COR-L47 (cell line): Measurements from ENCODE around the gene SH3GLB1.
"Not testable (repeated sequence)": the region's sequence is repeated elsewhere in the genome, so short reads cannot be mapped to it uniquely, and the experiment has no call there.

Experiments used
- DNase-seq: peaks from one replicate; lab custom pipeline; 2025; lab: John Stamatoyannopoulos, UW

SH3GLB1 gene

DNA sequence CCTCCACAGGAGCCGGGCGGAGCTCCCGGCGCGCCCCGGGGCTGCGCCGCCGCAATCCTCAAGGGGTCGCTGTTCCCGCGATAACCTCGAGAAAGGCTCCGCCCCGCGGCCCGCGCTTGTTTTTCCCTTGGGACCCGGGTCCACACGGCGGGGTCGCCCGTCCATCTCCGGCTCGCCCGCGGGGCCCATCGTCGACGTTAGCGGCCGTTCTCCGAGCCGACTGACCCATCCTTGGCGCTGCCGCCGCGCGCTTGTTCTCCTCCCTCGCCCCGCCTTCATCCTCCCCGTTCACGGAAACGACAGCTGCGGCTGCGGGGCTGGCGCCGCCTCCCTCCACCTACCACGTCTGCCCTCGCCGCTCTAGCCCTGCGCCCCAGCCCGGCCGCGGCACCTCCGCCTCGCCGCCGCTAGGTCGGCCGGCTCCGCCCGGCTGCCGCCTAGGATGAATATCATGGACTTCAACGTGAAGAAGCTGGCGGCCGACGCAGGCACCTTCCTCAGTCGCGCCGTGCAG, at the start of gene SH3GLB1:
SH3GLB1 (plus strand) TSS at position 119 of the 514 bp plus-strand sequence; CDS start at position 443, 324 bp downstream.
- DNase-seq = peak; percentile 87

DNA sequence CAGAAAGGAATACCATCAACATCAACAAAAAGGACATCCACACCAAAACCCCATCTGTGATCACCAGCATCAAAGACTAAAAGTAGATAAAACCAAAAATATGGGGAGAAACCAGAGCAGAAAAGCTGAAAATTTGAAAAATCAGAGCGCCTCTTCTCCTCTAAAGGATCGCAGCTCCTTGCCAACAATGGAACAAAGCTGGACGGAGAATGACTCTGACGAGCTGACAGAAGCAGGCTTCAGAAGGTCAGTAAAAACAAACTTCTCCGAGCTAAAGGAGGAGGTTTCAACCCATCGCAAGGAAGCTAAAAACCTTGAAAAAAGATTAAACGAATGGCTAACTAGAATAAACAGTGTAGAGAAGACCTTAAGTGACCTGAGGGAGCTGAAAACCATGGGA, 46.0 kb upstream of the SH3GLB1 start:
- DNase-seq = not testable (repeated sequence)

DNA sequence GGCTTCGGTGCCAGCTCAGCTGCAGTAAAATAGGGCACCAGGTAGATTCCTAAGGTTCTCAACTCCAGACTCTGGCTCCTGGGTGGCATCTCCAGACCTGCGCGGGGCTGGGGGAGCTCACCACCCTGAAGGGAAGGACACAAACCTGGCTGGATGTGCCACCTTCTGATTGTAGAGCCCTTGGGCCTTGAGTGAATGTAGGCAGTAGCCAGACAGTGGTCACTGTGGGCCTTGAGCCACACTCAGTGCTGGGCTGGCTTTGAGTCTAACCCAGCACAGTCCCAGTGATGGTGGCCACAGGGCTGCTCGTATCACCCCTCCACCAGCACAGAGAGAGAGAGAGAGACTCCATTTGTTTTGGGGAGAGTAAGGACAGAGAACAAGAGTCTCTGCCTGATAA, 38.0 kb upstream of the SH3GLB1 start:
- DNase-seq = no peak

DNA sequence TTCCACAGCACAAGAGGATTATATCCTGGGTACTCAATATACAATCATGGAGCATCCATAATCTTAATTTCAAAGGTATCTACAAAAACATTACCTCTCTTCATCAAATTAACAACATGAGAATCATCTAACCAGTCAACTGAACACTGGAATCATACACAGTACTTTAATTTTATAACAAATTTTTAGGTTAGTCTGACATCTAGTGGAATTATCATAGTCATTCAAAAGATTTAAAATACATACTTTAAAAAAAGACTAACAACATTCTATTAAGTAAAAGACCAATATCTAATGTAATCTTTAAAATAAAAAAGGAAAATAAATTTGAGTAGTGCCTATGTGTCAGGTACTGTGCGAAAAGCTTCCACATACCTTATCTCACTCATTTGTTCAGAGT, 16.8 kb upstream of the SH3GLB1 start:
- DNase-seq = peak; percentile 12

DNA sequence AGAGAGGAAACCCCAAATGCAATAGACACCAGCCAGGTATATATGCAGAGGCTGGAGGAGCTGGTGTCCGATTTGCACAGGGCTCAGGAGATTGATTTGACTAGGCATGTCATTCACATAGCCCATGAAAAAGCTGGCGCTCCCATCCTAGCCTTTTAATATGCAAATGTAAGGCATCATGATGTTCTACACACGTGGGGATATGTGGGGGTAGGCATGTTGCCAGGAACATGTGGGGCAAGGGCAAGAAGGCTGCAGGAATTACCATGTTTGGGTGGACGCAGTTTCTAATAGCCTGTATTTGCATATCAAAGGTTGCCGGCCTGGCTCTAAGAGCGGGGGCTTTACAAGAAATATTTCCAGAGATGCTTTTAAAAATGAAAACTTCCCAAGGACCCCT, 11.7 kb upstream of the SH3GLB1 start:
- DNase-seq = no peak

DNA sequence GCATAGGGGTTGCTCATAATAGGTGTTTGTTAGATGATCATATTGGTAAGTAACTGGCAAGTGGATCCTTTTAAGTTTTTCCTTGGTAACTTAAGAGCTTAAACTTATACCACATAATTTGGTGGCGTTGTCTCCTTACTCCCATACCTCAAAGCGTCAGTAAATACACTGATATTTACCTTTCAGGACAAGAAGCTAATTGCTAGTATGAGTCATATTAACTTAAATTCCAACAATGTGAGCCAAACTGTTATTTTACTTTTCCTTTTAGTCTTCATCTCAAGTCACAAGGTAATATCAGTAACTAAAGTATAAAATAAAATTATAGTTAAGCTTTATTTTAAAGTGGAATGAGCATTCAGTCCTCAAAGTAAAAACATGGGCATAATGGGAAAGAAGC, 9.0 kb upstream of the SH3GLB1 start:
- DNase-seq = no peak

DNA sequence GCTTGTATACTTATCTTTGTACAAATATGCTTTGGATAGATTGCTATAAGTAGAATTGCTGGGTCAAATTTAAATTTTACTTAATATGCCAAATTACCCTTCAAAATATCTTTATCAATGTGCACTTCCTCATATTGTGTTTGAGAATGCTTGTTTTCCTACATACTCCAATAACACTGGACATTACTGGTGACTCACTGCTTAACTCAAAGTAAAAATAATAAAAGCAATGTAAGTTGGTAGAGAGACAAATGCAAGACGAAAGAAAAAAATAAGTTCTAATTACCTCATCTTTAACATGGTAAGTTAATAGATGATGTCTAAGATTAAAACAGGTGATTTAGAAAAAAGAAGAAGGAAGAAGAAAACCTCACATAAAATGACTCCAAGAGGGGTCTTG, 7.9 kb upstream of the SH3GLB1 start:
- no peak for DNase-seq

DNA sequence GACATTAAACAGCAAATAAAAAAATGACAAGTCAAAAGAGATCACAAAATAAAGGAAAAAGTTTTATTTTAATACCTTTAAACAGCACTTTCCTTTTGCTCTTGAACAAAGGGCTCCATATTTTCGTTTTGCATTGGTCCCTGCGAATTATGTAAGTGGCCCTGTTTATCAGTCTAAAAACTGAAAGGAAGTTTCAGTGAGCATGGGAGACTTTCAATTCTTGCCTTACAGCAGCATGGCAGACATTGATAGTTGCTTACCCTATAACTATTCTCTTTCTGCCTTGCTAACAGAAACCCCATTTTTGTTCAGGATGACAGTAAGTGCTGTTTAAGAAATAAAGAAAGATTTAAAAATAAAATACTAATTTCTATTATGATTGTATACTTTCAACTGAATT, 5.2 kb upstream of the SH3GLB1 start:
- DNase-seq = no peak

DNA sequence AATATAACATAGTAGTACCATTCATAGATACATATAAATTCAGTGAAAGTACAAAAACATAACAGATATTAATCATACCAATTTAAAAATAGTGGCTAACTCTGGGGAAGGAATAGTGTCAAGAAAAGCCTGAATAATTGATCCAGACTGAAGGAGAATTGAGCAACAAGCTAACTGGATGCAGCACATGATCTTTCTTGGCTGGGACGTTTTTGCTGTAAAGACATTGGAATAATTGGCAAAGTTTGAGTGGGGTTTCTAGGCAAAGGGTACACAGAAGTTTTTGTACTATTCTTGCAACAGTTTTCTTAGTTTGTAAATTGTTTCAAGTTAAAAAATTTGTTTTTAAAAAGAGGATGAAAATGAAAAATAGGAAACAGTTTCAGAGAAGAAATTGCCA, 2.6 kb upstream of the SH3GLB1 start:
- DNase-seq = no peak

DNA sequence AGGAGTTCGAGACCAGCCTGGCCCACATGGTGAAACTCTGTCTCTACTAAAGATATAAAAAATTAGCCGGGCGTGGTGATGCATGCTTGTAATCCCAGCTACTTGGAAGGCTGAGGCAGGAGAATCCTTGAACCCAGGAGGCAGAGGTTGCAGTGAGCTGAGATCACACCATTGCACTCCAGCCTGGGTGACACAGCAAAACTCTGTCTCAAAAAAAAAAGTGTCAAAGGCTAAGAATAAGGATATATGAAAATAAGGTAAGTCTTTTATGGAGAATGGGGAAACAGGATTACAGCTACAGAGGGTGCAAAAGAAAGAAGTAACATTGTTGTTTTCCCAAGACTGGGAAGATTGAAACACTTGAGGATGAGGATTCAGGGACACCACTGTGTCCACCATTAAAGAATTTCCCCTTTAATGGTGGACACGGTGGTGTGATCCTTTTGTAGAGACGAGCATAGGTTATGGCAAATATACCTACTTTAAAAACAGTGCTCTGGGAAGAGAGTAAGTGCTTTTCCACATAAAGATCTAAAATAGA, 1.4 kb upstream of the SH3GLB1 start:
- DNase-seq = not testable (repeated sequence)

DNA sequence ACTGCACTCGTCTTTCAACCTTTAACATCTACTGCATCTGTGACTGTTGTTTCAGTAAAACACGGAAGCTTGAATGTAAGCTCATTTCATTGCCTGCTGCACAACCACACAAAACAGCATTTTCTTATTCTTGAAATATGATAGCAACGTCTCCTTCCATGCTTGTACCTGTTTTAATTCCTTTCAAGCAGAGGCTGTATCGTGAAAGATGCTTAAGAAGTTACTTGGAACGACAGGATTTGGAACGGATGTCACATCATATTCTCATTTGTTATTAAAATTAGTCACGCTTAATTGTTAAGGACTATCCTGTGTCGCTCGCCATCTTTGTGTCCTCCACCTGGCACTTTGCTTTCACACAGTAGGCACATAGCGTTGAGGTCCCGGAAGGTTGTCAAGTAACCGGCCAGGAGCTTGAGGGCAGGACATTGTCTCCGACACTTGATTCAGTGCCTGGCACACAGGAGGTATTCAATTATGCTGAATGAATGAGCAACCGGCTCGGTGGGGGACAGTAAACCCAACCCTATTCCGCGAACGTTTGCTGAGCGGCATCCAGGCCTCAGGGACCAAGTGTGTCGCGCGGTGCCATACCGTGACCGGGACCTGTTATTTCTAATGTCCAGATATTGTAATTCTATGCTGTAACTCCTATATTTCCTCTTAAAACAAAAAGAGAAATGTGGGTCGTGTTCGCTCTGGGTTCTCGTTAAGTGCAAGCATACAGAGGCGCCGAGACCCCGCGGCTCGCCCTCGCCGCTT, 499 bp upstream of the SH3GLB1 start:
- peak; percentile 65 for DNase-seq

DNA sequence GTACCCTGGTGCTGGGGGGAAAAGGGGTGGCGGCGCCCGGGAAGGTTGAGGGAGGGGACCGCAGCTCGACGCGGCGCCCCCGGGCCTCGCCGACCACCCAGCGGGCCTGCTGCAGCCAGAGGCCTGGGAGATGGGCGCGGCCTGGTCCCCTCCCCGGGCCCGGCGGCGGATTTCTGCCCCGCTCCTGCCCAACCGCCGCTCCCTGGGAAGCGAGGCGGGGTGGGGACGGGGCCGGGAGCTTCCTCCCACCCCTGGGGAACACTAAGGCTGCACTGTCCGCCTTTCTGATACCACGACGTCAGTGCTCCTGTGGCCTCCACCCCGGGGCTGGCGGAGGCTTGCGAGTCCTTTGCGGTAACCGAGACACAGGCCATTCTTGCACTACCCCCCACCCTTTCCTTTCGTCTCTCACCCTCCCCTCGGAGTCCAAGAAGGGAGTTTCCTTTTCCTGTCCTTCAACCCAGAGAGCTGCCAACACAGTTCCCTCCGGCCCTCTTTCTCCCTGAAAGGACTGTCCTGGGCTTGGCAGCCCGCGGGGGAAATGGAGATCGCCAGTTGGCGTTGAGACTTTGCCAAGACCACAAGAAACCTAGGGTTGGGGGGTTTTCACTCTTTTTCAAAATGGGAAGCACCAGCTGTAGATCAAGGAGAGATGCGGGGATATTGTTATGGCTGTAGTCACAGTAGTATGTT, 742 bp downstream of the SH3GLB1 start:
- peak; percentile 62 for DNase-seq

DNA sequence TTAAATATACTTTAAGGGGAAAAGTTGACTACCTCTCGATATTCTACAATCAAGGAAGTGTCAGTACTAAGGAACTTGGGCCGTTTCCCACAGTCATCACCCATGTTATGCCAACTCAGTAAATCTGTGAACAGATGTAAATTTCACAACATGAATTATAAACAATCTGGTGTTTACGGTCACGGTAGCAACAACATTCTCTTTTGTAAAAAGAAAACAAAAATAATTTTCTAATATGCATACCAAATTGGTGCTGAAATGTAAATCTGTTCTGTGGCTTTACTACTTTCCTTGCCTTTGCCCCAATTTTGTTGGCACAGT, 1.2 kb downstream of the SH3GLB1 start:
- no peak for DNase-seq

DNA sequence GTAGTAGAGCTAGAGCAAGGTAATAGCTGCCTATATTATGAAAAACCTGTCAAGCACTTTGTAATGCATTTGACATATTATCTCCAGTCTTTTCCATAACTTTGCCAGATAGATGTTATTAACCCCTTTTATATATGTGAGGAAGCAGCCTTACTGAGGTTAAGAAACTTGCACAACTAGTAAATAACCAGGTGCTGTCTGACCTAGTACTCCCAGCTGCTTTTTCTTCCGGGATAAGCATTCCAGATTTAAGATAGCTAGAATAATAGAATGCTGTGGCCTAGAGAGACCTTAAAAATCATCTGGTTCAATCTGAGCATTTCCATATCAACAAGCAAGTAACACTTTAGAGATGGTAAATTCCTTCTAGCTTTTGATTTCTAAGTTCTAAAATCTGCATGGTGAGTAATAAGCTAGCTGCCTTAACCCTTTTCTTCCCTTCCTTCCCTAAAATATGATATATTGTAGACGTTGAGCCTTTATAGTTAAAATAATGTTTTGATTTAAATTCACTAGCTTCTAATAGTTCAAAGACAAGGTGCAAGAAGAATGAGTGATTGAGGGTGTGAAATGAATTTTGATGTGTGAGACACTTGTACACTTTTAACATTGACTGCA, 1.8 kb downstream of the SH3GLB1 start:
- DNase-seq = no peak

DNA sequence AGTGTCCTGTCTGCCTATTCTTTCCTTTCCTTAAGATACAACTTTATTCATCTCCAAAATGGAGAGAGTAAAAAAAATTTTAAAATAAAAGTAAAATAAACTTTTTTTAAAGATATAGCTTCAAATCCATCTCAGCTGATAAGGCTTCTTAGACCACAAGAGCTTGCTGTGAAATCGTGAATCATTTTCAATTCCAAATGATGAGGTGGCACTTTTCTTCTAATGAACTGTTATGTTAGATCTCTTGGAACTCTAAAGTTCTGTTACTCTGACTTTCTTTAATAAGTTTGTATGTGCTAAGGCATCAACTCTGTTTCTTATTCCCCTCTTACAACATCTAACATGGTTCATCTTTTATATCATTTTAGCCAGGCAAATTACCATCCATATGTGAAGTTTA, 4.5 kb downstream of the SH3GLB1 start:
- DNase-seq = no peak

DNA sequence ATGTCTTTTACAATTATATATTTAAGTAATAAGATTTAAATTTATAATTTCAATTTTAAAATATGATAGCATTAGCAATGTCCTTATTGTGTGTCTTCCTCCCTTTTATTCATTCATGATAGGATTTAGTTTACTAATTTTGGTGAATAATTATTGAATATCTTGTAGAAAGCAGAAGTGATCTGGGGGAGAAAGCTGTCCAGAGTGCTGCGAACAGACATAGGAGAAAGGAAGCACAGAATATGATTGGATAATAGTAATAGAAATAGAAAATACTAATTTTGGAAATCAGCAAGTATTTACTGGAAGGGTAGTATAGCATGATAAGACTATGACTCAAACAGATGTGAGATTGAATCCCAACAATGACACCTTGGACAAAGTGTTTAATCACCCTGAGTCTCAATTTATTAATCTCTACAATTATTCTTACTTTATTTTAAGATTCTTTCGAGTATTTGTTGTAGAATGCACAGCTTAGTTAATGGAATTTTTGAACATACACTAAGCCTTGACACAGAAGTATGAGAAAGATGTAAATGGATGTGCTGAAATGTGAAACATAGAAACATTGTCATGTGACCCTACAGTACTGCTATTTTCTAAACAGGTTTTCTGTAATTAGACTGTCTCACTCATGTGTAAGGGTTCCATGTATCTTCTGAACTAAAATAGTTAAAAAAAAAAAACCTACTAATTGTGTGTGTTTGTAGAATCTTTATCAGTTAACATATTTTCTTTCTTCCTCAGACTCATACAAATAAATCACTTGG, 7.9 kb downstream of the SH3GLB1 start:
- no peak for DNase-seq

DNA sequence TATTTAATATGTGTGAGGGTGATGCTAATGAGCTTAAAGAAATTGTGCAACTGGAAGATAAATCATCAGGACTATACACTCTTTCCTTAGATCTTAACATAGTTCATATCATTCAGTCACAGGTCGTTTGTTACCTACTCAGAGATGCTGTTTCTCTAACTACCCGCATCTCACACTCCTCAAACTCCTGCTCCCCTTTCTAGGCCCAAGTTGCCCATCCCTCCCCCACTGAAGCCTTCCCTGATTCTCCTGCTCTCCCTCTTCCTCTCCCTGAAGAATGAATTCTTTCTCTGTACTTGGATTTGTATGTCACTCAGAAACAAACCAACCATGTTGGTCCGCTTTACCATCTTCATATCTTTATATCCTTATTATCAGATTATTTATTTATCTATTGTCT, 9.1 kb downstream of the SH3GLB1 start:
- no peak for DNase-seq

DNA sequence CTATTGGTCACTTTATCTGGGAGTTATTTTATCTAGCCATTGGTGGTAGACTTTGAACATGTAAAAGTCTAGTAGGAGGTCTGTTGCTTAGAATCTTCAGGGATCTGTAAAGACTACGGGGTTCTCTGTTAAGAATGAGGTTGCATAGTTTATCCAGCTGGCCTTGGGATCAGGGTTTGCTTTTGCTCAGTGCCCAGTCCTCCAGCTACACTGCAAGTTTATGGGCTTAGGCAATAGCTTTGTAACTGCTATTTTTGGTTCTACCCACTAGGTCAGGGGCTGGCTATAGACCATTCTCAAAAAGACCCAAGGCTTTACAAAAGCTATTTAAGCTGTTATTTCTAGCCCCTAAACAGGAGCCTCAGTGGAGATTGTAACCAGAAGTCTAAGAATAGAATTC, 9.8 kb downstream of the SH3GLB1 start:
- no peak for DNase-seq

DNA sequence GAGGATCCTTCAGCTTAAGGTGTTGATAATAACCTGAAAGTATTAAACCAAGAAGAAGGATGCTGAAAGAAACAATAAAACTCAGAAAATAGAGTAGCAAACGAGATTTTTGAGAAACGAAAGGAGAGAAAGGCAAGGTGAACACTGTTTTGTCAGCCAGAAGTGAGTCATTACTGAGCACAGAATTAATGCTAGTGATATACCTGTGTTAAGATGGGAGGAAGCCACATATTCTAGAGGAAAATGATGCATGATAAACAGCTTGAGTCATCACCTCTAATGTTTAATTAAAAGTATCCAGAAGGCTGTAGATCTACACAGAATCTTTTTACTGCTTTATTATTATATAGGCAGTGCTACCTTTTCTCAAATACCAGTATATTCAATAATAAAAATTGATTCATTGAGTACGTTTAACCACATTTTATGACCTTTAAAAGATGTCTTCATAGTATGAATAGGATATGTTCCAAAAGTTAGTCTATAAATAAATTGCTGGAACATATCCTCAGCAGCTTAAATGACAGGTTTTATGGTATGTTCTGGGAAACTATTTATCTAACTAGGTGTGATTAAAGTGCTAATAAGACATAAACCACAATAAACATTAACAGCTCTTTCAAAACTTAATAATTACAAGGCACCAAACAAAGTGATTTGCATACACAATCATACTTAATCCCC, 10.3 kb downstream of the SH3GLB1 start:
- DNase-seq = no peak

DNA sequence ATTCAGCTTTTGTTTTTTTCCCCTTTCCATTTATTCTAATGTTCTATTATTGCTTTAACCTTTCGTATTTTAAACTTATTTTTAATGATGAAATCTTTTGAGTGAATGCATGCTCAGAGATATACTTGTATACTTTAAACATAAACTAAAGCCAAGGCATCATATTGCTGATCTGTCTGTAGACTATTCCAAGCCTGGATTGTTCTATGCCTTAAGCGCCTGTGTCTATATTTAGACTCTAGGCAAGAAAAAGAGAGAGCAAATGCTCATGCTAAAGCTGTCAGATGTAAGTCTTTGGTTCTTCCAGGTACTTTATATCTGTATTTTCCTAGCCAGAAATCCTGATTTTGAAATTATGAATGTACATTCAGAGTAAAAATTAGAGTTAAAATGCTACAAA, 14.4 kb downstream of the SH3GLB1 start:
- no peak for DNase-seq

DNA sequence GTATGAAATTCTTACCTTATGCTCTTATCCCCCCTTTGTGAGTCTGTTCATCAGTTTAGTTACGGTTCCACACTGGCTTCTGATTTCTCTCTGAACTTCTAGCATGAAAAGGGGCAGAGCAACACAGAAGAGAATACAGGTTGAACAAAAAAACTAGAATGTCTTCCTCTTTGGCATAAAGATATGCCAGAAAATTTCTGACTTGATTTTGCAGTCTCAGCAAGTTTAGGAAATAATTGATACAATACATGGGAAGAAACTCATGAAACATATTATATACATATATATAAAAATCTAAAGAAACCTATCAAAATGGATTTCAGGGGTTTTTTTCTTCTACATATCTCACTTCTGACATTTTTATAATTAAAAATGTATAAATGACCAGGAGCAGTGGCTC, 27.0 kb downstream of the SH3GLB1 start:
- no peak for DNase-seq

DNA sequence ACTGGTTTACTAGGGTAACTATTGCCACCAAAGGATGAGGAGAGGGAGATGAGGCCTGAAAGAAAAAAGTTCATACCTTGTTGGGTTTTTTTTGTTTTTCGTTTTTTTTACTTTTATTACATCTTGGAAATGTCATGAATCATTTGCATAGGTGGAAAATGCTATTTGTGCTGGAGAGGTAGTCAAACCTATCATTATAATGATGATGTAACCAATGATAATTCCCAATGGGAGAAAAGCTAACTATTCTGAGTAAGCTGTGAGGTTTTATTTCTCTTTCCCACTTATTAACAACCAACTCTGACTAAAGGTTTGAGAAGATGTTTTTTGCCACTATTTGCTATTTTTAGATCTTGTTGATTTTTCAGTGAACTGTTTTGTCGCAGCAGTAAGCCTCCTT, 29.0 kb downstream of the SH3GLB1 start:
- no peak for DNase-seq
